Nephron (organoid): Measurements from ENCODE around the gene ELMOD2.
A peak's percentile ranks its signal among the peaks of the same experiment; 100 is the strongest.

ENCODE experiments used
- H3K27ac Mint-ChIP-seq, 3 experiments: 2 replicates each; pipeline ENCODE4 v1.8.0; 2020; ENCODE audit warnings: mixed read lengths in 3 of 3, mild to moderate bottlenecking in 2 of 3, moderate library complexity in 1 of 3
- H3K27me3 Mint-ChIP-seq: 2 replicates; pipeline ENCODE4 v1.8.0; 2021; ENCODE audit warnings: low read depth, mild to moderate bottlenecking, moderate library complexity, mixed read lengths
- H3K36me3 Mint-ChIP-seq: 2 replicates; pipeline ENCODE4 v1.8.0; 2020; ENCODE audit warnings: low read depth, mixed read lengths
- H3K4me1 Mint-ChIP-seq: 2 replicates; pipeline ENCODE4 v1.8.0; 2020; ENCODE audit warnings: mixed read lengths
- H3K4me3 Mint-ChIP-seq, 3 experiments: 2 replicates each; pipeline ENCODE4 v1.8.0; 2020; ENCODE audit warnings: mild to moderate bottlenecking in 3 of 3, mixed read lengths in 3 of 3, moderate library complexity in 2 of 3
- H3K9me3 Mint-ChIP-seq: 2 replicates; pipeline ENCODE4 v1.8.0; 2020; ENCODE audit warnings: mixed read lengths
- TF ChIP-seq, protein P1 (sequence below), 3 experiments: fragments of 200-600 bp; sonication (generic); IDR thresholded peaks; one replicate each; pipeline ENCODE4 v1.5.0; 2021; ENCODE audit warnings: antibody characterized with exemption in 3 of 3; ENCODE audit not compliant: unreplicated experiment in 3 of 3

Gene ELMOD2

GRCh38 chr4:140595065-140595464 lies 71.1 kb downstream of the ELMOD2 start:
- H3K4me3 Mint-ChIP-seq = no peak overlapping the region
- H3K27ac Mint-ChIP-seq = no peak overlapping the region
- no peaks in the 10 kb centered on the region for H3K4me1 Mint-ChIP-seq
- H3K9me3 Mint-ChIP-seq = peaks cover 13% of the 10 kb centered on the region
- H3K27me3 Mint-ChIP-seq = peaks cover 6% of the 10 kb centered on the region
- TF ChIP-seq, protein P1, sequence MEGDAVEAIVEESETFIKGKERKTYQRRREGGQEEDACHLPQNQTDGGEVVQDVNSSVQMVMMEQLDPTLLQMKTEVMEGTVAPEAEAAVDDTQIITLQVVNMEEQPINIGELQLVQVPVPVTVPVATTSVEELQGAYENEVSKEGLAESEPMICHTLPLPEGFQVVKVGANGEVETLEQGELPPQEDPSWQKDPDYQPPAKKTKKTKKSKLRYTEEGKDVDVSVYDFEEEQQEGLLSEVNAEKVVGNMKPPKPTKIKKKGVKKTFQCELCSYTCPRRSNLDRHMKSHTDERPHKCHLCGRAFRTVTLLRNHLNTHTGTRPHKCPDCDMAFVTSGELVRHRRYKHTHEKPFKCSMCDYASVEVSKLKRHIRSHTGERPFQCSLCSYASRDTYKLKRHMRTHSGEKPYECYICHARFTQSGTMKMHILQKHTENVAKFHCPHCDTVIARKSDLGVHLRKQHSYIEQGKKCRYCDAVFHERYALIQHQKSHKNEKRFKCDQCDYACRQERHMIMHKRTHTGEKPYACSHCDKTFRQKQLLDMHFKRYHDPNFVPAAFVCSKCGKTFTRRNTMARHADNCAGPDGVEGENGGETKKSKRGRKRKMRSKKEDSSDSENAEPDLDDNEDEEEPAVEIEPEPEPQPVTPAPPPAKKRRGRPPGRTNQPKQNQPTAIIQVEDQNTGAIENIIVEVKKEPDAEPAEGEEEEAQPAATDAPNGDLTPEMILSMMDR (IDR thresholded peaks at IDR 0.05; ENCODE audit: unreplicated experiment in 3 of 3) = peak; percentile 15 to 32 (median 25)
- no peaks in the 10 kb centered on the region for H3K36me3 Mint-ChIP-seq

DNA sequence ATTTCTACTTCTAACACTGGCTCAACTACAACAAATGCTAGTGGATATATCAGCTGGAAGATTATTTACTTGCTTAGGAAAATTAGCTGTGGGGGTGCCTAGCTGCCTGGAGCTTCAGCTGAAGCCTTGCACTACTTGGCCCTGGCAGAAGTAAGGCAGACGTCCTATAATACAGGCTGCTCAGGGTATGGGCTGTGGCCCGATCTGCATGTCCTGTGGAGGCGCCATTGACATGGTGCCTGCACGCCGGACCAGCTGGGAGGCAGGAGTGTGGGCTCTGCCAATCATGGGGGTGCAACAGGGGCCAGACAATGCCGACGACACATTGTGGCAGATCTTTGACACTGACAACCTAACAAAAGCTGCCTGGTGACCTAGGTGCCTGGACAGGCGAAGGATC lies 76.4 kb downstream of the ELMOD2 start:
- no peak overlapping the region for H3K27ac Mint-ChIP-seq
- H3K4me1 Mint-ChIP-seq = no peaks in the 10 kb centered on the region
- no peaks in the 10 kb centered on the region for H3K9me3 Mint-ChIP-seq
- TF ChIP-seq, protein P1 (IDR thresholded peaks at IDR 0.05; ENCODE audit: unreplicated experiment in 3 of 3) = no peak
- H3K36me3 Mint-ChIP-seq = no peaks in the 10 kb centered on the region
- no peak overlapping the region for H3K4me3 Mint-ChIP-seq
- H3K27me3 Mint-ChIP-seq = peaks cover 7% of the 10 kb centered on the region

DNA sequence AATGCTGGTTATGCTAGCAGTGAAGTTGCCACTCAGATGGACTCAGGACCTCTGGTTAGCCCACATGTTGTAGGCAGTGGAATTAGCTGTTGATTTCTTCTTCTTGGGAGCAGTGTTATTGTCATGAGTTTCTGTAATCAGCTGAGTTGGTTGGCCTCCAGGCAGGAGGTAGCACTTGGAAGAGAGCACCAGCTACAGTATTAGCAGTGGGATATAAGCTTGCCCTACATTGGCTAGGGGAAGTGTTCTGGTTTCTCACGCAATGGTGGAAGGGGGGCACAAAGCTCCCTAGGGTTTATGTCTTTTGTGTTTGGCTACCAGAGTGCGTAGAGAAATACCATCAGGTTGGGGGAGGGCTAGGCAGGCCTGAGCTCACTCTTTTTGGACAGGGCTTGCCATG lies 78.7 kb downstream of the ELMOD2 start:
- TF ChIP-seq, protein P1 (IDR thresholded peaks at IDR 0.05; ENCODE audit: unreplicated experiment in 3 of 3) = no peak
- H3K27me3 Mint-ChIP-seq = peaks cover 7% of the 10 kb centered on the region
- no peaks in the 10 kb centered on the region for H3K9me3 Mint-ChIP-seq
- H3K4me1 Mint-ChIP-seq = no peaks in the 10 kb centered on the region
- no peaks in the 10 kb centered on the region for H3K36me3 Mint-ChIP-seq
- no peak overlapping the region for H3K4me3 Mint-ChIP-seq
- H3K27ac Mint-ChIP-seq = no peak overlapping the region

DNA sequence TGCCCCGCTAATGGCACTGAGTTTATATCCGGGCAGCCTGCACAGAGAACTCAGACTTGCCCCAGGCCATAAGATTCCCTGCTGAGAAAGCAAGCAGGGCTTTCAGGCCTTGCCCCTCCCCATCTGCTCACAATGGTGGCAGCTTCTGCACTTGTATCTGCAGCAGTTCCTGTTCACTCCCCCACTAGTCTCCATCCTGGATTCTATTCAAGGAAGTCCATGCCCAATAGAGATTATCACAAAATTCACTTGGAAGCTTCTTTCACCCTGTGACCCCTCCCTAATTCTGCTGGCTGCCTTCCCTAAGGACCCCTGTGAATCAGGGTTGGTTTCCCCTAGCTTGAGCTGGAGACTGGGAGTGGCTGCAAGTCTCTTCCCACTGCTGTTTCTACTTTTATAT lies 79.3 kb downstream of the ELMOD2 start:
- H3K27me3 Mint-ChIP-seq = peaks cover 7% of the 10 kb centered on the region
- H3K36me3 Mint-ChIP-seq = no peaks in the 10 kb centered on the region
- TF ChIP-seq, protein P1 (IDR thresholded peaks at IDR 0.05; ENCODE audit: unreplicated experiment in 3 of 3) = no peak
- H3K4me1 Mint-ChIP-seq = no peaks in the 10 kb centered on the region
- H3K9me3 Mint-ChIP-seq = no peaks in the 10 kb centered on the region
- H3K27ac Mint-ChIP-seq = no peak overlapping the region
- H3K4me3 Mint-ChIP-seq = no peak overlapping the region
